ENCODE data around the gene BCR.

Gene BCR

GRCh38 chr22:23351321-23351720 is 171.0 kb downstream of the BCR start:
- POLR2A ChIA-PET = no interaction called here
- DNase-seq (ENCODE audit: extremely low spot score) = no peak
- CTCF ChIA-PET = no interaction called here
- no peak for TF ChIP-seq CTCF (IDR thresholded peaks at IDR 0.05; ENCODE audit: control extremely low read depth, extremely low read depth, low read depth, missing control alignments)

GRCh38 chr22:23353004-23353403 is 172.7 kb downstream of the BCR start:
- ChIA-PET CTCF (interaction anchor here (0.9 kb wide), 1 partner anchor 33 kb away, joined by 3 read pairs; no protein-coding TSS in a partner anchor), POLR2A (no interaction called here)
- no peak for TF ChIP-seq CTCF (IDR thresholded peaks at IDR 0.05; ENCODE audit: control extremely low read depth, extremely low read depth, low read depth, missing control alignments)
- DNase-seq (ENCODE audit: extremely low spot score) = no peak

DNA sequence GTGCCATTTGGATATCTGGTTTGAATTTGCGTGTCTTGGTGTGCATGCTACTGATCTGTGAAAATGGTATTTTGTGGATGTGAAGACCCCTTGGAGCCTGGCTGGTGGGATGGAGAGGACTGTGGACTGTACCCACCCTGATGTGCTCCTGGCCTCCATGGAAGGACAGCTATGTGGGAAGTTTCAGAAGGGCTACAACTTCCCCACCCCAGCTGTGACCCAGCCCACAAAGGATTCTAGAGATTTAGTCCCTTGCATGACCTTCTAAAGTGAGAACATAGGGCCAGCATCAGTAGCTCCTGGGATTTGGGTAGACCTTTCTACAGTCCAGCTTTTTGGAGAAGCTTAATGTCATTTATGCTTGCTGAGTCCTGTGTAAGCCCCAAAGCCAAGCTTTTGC is 173.4 kb downstream of the BCR start:
- CTCF ChIA-PET = no interaction called here
- POLR2A ChIA-PET = no interaction called here
- no peak for TF ChIP-seq CTCF (IDR thresholded peaks at IDR 0.05; ENCODE audit: control extremely low read depth, extremely low read depth, low read depth, missing control alignments)
- no peak for DNase-seq (ENCODE audit: extremely low spot score)

- CTCF ChIA-PET = no interaction called here
- no peak for TF ChIP-seq CTCF (IDR thresholded peaks at IDR 0.05; ENCODE audit: control extremely low read depth, extremely low read depth, low read depth, missing control alignments)
- DNase-seq (ENCODE audit: extremely low spot score) = no peak
- POLR2A ChIA-PET = no interaction called here
These were observed 175.8 kb downstream of the BCR start for GRCh38 chr22:23356094-23356493.

- ChIA-PET CTCF (no interaction called here), POLR2A (no interaction called here)
- TF ChIP-seq CTCF (IDR thresholded peaks at IDR 0.05; ENCODE audit: control extremely low read depth, extremely low read depth, low read depth, missing control alignments) = no peak
- DNase-seq (ENCODE audit: extremely low spot score) = no peak
These were observed 176.7 kb downstream of the BCR start for GRCh38 chr22:23357053-23357452.

DNA sequence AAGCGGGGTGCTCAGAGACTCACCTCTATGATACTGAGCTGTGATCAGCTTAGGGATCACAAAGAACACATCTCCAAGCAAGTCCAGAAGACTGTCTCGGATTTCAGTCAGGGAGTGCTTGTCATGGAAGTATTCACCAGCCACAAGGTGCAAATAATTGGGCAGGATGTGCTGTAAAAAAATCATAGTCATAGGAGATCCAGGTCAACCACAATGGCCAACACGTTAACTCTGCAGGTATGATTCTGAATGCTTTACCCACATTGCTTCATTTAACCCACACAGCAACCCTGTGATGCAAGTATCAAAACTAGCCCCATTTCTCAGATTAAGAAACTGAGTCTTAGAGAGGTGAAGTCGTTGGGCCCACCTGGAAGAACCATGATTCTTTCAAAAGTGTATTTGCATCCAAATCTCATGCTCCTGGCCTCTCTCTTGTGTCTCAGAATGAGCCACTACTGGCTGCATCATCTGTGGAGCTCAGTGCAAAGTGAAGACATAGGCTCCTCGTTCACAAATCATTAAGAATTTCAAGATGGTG is 179.3 kb downstream of the BCR start:
- no peak for DNase-seq (ENCODE audit: extremely low spot score)
- no peak for TF ChIP-seq CTCF (IDR thresholded peaks at IDR 0.05; ENCODE audit: control extremely low read depth, extremely low read depth, low read depth, missing control alignments)
- ChIA-PET POLR2A (no interaction called here), CTCF (no interaction called here)

- ChIA-PET POLR2A (no interaction called here), CTCF (interaction anchor here (1.2 kb wide), 1 partner anchor 24 kb away, joined by 3 read pairs; no protein-coding TSS in a partner anchor)
- TF ChIP-seq CTCF (IDR thresholded peaks at IDR 0.05; ENCODE audit: control extremely low read depth, extremely low read depth, low read depth, missing control alignments) = no peak
- no peak for DNase-seq (ENCODE audit: extremely low spot score)
These were observed 181.4 kb downstream of the BCR start for GRCh38 chr22:23361676-23362075.

All from GM10248 (cell line).